HUDEP-2 (cell line): ENCODE data around the gene PLEKHS1.

Experiments used
- DNase-seq, 76 experiments: peaks; one replicate each; lab custom pipeline; 2025; ENCODE audit not compliant: unreplicated experiment in 76 of 76; lab: John Stamatoyannopoulos, UW

Gene PLEKHS1

GRCh38 chr10:113751181-113751732, at the start of gene PLEKHS1:
Gene PLEKHS1, plus strand, starts transcription at chr10:113751682. Its CDS starts 3,596 bp downstream, at chr10:113755278.
- no peak for DNase-seq

GRCh38 chr10:113704637-113705343, 46.7 kb upstream of the PLEKHS1 start:
- peak in 6 of 76 experiments; percentile 2 to 40 (median 9) for DNase-seq

- DNase-seq: no peak
Observed at GRCh38 chr10:113705344-113705652, 46.2 kb upstream of the PLEKHS1 start.

DNA sequence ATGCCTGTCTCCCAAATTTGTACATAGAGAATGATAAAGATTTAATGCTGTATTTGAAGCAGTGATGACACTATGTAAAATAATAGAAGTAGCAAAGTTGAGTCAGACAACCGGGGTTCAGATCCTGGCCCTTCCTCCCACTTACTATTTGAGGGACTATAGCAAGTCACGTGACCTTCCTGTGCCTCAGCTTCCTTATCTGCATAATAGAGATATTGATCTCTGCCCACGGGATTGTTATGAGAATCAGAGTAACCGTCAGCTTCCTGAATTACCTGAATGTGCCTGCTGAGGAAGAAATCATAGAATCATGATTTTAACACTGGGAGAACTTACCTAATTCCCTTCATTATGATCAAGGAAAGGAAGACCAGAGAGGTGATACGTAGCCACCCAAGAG, 44.9 kb upstream of the PLEKHS1 start:
- no peak for DNase-seq

GRCh38 chr10:113708640-113709039, 42.8 kb upstream of the PLEKHS1 start:
- no peak for DNase-seq

DNA sequence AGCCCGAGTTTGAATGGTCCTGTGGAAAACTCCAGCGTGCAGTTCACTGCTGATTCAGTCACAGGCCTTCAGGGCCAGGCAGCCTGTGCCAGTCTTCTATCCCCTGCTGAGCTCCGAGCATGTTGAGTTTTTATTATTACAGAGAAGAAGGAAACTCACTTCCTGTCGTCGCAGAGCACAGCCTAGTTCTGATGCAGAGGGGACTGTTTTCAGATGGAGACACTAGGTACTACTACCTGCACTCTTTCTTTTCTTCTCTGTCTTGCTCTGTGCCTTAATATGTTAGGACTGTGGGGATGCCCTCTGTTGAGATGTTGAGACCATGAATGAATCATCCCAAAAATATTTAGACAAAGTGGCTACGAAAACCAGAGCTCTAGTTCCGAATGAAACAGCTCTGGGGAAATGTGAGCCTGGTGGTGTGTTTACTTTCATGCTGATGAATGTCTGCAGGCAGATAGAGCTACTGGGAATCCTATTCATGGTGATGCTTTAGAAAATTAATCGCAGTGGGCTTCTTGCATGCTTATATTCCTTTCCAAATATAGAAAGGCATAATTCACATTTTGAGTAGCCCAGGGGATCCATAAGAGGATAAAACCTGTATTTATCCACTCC, 42.2 kb upstream of the PLEKHS1 start:
- DNase-seq: no peak

DNA sequence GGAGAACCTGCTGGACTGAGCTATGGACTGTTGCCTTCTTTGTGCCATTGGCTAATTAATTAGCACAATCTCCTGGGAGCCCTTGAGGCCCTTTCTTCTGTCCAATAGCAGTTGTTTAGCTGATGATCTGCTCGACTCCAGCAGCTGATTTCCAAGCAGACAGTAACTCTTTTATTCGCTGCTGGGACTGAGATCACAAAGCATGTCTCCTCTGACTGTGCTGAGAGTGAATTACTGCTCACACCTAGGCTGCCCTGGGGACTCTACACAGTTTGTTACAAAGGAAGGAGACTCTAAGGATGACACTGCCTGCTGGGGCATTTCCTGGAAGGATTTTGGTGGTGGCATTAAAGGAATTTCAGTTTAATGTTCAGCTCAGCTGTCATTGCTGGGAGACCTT, 40.3 kb upstream of the PLEKHS1 start:
- no peak for DNase-seq

GRCh38 chr10:113712024-113712423, 39.5 kb upstream of the PLEKHS1 start:
- DNase-seq: no peak

DNA sequence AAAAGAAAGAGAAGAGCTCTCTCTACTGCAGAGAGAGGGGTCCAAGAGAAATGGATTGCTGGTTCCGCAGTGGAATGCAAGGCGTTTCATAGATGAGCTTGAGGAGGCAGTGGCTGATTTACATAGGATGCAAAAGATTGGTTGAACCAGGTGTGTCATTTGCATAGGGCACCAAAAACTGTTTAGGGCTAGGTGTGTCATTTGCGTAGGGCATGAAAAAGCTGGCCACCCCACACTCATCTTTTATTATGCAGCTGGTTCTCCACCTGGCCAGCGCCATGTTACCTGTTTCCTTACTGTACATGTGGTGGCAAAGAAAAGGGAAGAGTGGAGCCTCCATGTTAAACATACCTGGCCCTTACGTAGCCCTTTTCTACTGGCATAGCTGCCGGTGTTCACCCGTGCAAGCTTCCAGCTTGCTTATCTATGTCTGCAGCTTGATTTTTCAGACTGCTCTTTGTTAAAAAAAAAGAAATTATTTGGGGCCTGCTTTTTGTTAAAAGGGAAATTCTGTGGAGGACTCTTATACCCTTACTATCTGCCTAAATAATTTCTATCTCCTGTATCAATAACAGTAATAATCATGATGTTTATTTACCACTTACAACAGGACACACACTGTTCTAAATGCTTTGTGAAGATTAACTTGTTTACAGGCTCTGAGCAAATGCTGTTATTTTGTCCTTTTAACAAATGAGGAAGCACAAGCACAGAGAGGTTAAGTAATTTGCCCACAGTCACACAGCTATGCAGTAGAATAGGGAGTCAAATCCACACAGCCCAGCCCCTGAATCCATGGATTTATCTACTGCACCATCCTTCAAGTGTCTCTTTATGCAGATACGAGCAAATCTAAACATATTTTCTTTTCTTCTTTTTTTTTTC, 38.5 kb upstream of the PLEKHS1 start:
- no peak for DNase-seq

DNA sequence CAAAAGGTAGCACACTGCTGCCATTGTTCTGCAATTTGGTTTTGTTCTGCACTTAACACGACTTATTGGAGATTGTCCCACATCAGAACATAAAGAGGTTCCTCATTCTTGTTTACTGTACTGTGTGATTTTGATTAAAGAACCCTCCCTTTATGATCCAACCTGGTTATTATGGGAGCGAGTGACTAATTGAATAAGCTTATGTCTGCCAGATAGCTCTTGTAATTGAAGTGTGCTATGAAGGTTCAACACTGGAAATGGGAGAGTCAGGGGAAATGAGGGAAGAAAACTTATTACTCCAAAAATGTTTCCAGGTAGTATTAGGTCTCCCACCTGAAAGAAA, 37.9 kb upstream of the PLEKHS1 start:
- no peak for DNase-seq

GRCh38 chr10:113716109-113716910, 35.2 kb upstream of the PLEKHS1 start:
- no peak for DNase-seq

GRCh38 chr10:113718969-113719822, 32.3 kb upstream of the PLEKHS1 start:
- no peak for DNase-seq

GRCh38 chr10:113720386-113720785, 31.1 kb upstream of the PLEKHS1 start:
- no peak for DNase-seq

- DNase-seq: no peak
Observed at GRCh38 chr10:113732160-113732881, 19.2 kb upstream of the PLEKHS1 start.

- DNase-seq: no peak
Observed at GRCh38 chr10:113732966-113733365, 18.5 kb upstream of the PLEKHS1 start.

- DNase-seq: no peak
Observed at GRCh38 chr10:113733635-113734034, 17.8 kb upstream of the PLEKHS1 start.

- no peak for DNase-seq
Observed at GRCh38 chr10:113735913-113736312, 15.6 kb upstream of the PLEKHS1 start.

DNA sequence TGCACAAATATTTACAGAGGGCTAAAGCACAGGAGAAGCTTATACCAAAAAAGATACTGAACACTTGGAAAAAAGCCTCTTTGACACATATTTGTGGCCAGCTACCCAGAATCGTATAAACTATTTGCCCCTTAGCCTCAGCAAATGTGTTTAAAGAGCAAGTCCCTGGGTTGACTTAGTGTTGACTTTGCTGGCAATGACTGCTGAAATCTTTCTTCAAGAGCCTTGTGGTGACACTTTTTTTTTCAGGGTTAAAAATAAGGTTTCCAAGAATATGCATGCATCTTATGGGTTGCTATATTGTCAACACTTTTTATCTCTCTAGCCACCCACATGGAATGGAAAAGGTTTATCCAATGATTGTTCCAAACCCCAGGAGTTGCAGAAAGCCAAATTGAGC, 14.9 kb upstream of the PLEKHS1 start:
- DNase-seq: no peak

GRCh38 chr10:113739031-113739430, 12.5 kb upstream of the PLEKHS1 start:
- DNase-seq: no peak
